DMS153 treated with DMSO at 0.1 percent for 48 hours (cell line): ENCODE data around the gene PPP1R15B.
A peak's percentile ranks its signal among the peaks of the same experiment; 100 is the strongest.
"Not testable (repeated sequence)": the region's sequence is repeated elsewhere in the genome, so short reads cannot be mapped to it uniquely, and the experiment has no call there.

Source experiments
- DNase-seq: peaks from one replicate; lab custom pipeline; 2025; ENCODE audit not compliant: unreplicated experiment; lab: John Stamatoyannopoulos, UW

Gene PPP1R15B

DNA sequence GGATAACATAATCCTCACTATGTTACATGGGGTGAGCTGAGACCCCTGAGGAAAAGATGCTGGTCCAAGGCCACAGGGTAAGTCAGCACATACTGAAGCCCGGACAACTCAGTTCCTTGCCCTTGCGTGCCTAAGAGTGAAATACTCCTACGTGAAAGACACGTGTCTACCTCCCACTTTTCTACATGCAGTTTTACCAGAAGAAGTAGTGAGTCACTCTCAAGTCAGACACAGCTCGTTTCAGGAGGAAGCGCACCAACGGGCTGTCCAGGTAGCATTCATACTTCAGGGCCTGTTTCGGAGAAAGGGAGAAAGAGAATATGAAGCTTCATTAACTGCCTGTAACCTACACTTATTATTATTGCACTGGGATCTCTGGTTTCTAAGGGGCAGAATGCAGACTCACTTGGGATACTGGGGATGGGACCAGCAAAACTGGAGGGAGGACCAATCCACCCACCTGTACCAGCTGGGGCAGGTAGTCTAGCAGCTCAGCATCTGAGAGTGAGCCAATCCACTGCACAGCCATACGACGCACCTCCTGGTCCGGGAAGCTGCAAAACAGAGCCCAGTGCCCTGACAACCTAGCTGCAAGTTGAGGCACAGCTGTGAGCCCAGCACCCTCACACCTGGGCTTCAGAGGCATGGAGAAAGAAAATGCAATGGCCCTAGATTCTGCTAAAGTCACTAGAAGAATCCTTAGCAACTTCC, 32.4 kb upstream of the PPP1R15B start:
- DNase-seq: no peak

DNA sequence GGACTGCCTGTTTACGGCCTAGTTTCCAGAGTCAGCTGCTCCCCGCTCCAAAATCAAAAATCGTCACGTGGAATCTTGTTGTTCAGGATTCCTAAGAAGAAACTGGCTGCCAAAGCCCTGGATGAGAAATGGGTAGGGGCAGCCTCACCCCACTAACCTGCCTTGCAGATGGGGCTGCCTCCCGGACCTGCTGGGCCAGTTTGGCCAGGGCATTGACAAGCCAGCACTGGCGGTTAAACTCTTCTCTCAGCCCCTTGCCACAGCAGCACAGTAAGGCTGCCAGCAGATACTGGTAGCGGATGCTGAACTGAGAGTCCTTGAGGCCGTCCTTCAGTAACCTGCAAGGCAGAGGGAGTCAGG, 31.6 kb upstream of the PPP1R15B start:
- no peak for DNase-seq

- no peak for DNase-seq
Measured at GRCh38 chr1:204442376-204443259, 31.0 kb upstream of the PPP1R15B start.

DNA sequence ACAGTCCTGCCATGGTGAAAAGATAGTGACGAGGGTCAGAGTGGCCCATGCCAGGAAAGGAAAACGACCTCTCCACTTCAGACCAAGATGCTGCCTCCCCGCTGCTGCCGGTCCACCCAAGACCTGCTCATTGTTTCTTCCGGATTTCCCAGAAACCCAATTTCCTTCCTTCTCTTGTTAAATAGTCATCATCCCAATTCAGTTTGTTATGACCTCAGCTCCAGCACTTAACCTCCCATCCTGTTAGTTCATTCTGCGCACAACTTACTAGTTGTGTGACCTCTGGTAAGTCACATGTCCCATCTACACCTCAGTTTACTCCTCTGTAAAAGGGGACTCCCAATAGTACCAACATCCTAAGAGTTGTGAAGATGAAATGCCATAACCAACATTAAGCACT, 29.9 kb upstream of the PPP1R15B start:
- DNase-seq: no peak

DNA sequence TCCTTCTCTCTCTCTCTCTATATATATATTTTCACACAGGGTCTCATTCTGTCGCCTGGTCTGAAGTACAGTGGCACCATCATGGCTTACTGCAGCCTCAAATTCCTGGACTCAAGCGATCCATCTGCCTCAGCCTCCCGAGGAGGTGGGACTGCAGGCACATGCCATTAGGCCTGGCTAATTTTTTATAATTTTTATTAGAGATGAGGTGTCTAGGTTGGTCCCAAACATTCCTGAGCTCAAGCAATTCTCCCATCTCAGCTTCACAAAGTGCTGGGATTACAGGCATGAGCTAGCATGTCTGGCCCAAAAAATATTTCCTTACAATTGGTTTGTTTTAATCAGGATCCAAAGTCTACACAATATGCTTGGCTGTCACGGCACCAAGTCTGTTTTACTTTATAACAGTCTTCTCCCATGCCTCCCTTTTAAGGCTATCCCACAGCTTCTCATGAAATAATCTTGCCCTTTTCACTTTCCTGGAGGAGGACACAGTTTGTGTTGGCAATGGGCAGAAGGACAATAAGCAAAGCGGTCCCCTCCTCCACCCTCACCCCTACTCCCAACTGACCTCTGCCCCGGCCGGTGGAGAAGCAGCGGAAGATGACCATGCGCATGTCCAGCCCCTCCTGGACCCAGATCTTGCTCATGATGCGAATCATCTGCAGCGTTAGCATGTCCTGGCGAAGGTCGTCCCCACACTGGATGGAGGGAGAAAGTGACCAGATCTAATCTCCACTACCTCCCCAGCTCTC, 28.2 kb upstream of the PPP1R15B start:
- DNase-seq: no peak

GRCh38 chr1:204438628-204439027, 27.0 kb upstream of the PPP1R15B start:
- DNase-seq: no peak

- no peak for DNase-seq
Measured at GRCh38 chr1:204437796-204438570, 26.4 kb upstream of the PPP1R15B start.

- DNase-seq: no peak
Measured at GRCh38 chr1:204435872-204436271, 24.3 kb upstream of the PPP1R15B start.

GRCh38 chr1:204435381-204435831, 23.8 kb upstream of the PPP1R15B start:
- DNase-seq: no peak

DNA sequence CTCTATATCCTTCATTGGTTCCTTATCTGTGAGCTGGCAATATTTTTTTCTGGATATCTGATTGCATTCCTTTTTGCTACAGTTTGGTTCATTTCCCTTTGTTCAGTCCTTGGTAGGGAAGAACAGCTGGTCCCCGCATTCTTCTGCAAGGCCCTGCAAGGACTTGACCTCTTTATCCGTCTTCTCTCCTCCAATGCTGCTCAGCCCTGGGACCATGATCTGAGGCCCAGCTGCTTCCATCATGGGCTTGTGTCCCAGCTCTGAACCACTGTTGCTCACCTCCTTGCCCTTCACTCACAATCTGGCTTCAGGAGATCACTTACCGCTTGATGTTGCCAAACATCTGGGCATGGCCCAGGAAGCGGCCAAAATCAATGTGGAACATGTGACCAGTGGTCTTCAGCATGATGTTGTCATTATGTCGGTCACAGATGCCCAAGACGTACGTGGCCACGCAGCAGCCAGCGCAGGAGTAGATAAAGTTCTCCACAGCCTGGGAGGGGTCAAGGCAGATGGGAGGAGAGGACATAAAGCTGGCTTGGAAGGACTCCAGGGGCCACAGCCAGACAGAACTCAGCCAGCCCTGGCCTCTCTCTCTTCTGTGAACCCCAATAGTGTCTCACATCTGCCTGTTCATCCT, 22.6 kb upstream of the PPP1R15B start:
- DNase-seq: no peak

DNA sequence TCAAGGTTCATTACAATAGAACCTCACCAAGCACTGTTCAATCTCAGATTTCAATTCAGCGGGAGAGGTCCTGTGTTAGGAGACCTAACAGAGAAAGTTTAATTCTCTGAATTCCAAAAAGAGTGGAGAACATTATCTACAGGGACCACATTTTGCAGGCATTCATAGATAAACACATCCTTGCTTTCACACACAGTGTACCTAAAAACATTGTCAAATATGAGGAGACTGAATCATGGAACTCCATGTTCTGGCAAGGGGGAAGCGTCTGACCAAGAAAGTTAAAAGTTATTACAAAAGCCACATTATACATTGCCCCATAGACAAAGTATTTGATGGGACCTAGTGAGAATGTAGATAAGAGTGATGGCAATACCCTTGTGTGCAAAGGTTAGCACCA, 21.1 kb upstream of the PPP1R15B start:
- no peak for DNase-seq

DNA sequence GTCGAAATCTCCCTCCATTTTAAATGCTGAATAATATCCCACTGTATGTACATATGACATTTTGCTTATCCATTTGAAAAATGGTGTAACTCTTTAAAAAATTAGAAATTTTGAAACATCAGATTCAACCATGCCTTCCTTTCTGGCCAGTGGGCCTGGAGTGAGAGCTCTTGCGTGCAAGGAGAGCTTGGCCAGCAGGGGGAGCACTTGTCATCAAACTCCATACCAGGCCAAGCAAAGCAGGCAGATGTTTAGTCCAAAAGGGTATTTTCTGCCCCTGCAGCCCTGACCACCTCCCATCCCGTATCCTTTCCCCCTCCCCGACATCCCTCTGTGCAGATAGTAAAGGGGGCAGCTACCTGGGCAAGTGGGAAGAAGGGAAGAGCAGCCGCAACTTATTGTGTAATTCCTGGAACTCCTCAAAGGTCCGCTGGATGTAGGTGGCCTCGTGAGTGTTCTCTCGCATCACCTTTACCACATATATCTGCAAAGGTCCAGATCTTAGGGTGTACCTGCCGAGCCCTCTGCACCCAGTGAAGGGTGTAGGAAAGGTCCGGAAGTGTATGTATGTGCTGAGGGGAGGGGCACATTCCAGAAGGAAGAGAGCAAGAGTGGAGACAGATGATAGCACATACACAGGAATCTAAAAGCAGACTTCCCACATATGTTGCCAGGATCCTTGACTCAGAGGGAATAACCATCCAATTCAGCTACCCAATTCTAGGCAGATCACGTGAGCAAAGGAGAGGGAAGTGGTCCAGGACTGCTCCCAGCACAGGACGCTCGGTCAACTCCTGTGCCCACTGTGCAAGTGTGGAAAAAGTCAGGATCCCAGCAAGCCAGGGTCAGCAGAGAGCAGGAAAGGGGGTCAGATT, 19.9 kb upstream of the PPP1R15B start:
- peak; percentile 68 for DNase-seq

DNA sequence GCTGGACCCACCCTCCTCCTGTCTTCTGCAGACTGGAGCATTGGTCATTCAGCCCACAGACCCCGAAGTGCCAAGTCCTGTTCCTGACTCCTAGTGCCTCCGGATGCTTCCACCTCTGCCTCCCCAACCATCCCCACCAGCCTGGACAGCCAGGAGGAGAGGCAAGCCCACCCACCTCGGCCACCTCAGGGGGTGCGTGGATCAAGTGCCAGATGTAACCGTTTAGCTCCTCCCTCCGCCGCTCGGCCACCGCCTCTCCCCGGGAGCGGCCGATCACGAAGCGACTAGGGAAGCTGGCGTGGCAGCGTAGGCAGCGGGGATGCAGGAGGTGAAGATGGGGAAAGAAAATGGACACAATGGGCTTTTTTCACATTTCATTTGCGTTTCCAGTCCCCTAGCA, 18.1 kb upstream of the PPP1R15B start:
- DNase-seq: no peak

GRCh38 chr1:204426971-204427701, 15.5 kb upstream of the PPP1R15B start:
- no peak for DNase-seq

GRCh38 chr1:204426474-204426873, 14.9 kb upstream of the PPP1R15B start:
- DNase-seq: no peak

- no peak for DNase-seq
Measured at GRCh38 chr1:204426035-204426436, 14.4 kb upstream of the PPP1R15B start.

DNA sequence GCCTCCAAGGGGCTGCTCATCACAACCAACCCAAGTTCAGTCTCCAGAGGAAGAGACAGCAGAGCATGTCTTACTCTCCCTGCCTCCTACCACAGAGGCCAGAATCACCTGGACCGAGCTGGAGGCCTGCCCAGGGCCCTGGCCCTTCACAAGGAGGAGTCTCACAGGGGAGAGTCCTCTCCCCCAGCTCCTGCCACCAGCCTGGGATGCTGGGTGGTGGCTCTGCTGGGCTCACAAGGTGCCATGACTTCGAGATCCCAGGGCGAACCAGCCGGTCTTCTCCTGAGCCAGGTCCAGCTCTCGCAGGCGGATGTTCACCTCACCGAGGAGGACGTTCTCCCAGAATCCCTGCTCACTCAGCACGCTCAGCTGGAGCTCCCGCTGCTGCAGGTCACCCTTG, 13.0 kb upstream of the PPP1R15B start:
- DNase-seq: no peak

GRCh38 chr1:204422061-204422705, 10.6 kb upstream of the PPP1R15B start:
- DNase-seq: not testable (repeated sequence)
